K562 (cell line): ENCODE results near the gene PPP2R1B.

Source experiments
- CREM ChIP-seq: IDR thresholded peaks from 2 replicates; pipeline ENCODE4 v1.6.1; 2014; ENCODE audit warnings: antibody characterized with exemption, low read depth
- CTCF ChIP-seq, 3 experiments: IDR thresholded peaks in 2 of 3; conservative IDR thresholded peaks in 1 of 3; 2 replicates each; pipeline ENCODE4 v1.5.1; 2011 to 2012; ENCODE audit warnings: low read length in 3 of 3, mild to moderate bottlenecking in 3 of 3, control low read depth in 2 of 3, improper control_type of control experiment in 1 of 3, inconsistent platforms in 1 of 3, low read depth in 1 of 3, mixed read lengths in 1 of 3, moderate library complexity in 1 of 3; ENCODE audit not compliant: insufficient read depth in 2 of 3
- EP300 ChIP-seq: IDR thresholded peaks from 2 replicates; pipeline ENCODE4 v1.6.1; 2012; ENCODE audit warnings: low read length, improper control_type of control experiment
- GATAD2A ChIP-seq: fragments of 450-650 bp; IDR thresholded peaks from 2 replicates; pipeline ENCODE4 v1.6.1; 2017
- LEF1 ChIP-seq: fragments of 450-650 bp; IDR thresholded peaks from 2 replicates; pipeline ENCODE4 v1.6.1; 2016; ENCODE audit warnings: mild to moderate bottlenecking
- POLR2A ChIP-seq: fragments of 450-650 bp; conservative IDR thresholded peaks from 2 replicates; pipeline ENCODE4 v1.6.1; 2016
- POLR2H ChIP-seq: IDR thresholded peaks from 2 replicates; pipeline ENCODE4 v1.6.1; 2016; ENCODE audit warnings: missing genetic modification characterization, low read depth, mild to moderate bottlenecking, control low read depth, missing compliant biosample characterization, moderate library complexity
- TCF7L2 ChIP-seq: fragments of 150-350 bp; IDR thresholded peaks from 2 replicates; pipeline ENCODE4 v1.6.1; 2016; ENCODE audit warnings: low read depth, mild to moderate bottlenecking, low read length, moderate library complexity
- ZBTB43 ChIP-seq: sonication (generic); formaldehyde crosslinking; IDR thresholded peaks from 2 replicates; pipeline ENCODE4 v1.8.0; 2023; ENCODE audit warnings: mild to moderate bottlenecking, missing genetic modification reagents
- ZFPM2 ChIP-seq: fragments of 250-450 bp; sonication (Bioruptor Pico); IDR thresholded peaks from 2 replicates; pipeline ENCODE4 v1.5.1; 2022; ENCODE audit warnings: mild to moderate bottlenecking
- TF ChIP-seq, protein P1 (sequence below), 2 experiments: fragments of 450-650 bp; formaldehyde crosslinking in 1 of 2; IDR thresholded peaks; 2 replicates each; pipeline versions ENCODE4 v1.4.0 to v1.6.1; 2014 to 2020; ENCODE audit warnings: mild to moderate bottlenecking in 2 of 2, borderline replicate concordance in 1 of 2, low read depth in 1 of 2
- TF ChIP-seq, protein P2 (sequence below), 2 experiments: fragments of 450-650 bp in 1 of 2; sonication (generic) in 1 of 2; formaldehyde crosslinking; conservative IDR thresholded peaks; 2 replicates each; pipeline versions ENCODE4 v1.4.0 to v1.8.1; 2020 to 2022; ENCODE audit warnings: mild to moderate bottlenecking in 1 of 2, missing genetic modification reagents in 1 of 2
- TF ChIP-seq, protein P3 (sequence below): fragments of 450-650 bp; IDR thresholded peaks from 2 replicates; pipeline ENCODE4 v1.6.1; 2016; ENCODE audit warnings: low read depth

GRCh38 chr11:111730871-111731591 lies 35.2 kb downstream of the PPP2R1B start:
- TF ChIP-seq, protein P1, sequence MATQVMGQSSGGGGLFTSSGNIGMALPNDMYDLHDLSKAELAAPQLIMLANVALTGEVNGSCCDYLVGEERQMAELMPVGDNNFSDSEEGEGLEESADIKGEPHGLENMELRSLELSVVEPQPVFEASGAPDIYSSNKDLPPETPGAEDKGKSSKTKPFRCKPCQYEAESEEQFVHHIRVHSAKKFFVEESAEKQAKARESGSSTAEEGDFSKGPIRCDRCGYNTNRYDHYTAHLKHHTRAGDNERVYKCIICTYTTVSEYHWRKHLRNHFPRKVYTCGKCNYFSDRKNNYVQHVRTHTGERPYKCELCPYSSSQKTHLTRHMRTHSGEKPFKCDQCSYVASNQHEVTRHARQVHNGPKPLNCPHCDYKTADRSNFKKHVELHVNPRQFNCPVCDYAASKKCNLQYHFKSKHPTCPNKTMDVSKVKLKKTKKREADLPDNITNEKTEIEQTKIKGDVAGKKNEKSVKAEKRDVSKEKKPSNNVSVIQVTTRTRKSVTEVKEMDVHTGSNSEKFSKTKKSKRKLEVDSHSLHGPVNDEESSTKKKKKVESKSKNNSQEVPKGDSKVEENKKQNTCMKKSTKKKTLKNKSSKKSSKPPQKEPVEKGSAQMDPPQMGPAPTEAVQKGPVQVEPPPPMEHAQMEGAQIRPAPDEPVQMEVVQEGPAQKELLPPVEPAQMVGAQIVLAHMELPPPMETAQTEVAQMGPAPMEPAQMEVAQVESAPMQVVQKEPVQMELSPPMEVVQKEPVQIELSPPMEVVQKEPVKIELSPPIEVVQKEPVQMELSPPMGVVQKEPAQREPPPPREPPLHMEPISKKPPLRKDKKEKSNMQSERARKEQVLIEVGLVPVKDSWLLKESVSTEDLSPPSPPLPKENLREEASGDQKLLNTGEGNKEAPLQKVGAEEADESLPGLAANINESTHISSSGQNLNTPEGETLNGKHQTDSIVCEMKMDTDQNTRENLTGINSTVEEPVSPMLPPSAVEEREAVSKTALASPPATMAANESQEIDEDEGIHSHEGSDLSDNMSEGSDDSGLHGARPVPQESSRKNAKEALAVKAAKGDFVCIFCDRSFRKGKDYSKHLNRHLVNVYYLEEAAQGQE (IDR thresholded peaks at IDR 0.05; ENCODE audit: borderline replicate concordance) = no peak
- TF ChIP-seq, protein P1 (CRISPR knock-in tag; IDR thresholded peaks at IDR 0.05; ENCODE audit: low read depth) = no peak
- TF ChIP-seq ZBTB43 (CRISPR knock-in tag) (no peak), POLR2H (tag) (no peak), CTCF (IDR thresholded peaks at IDR 0.05 in 2 of 3, conservative IDR thresholded peaks at IDR 0.05 in 1 of 3; ENCODE audit: insufficient read depth in 2 of 3, low read depth in 1 of 3, low read length in 3 of 3) (no peak), POLR2A (no peak), CREM (no peak), ZFPM2 (CRISPR knock-in tag) (no peak), EP300 (no peak), TCF7L2 (no peak), GATAD2A (no peak), LEF1 (no peak)
- TF ChIP-seq, protein P2, sequence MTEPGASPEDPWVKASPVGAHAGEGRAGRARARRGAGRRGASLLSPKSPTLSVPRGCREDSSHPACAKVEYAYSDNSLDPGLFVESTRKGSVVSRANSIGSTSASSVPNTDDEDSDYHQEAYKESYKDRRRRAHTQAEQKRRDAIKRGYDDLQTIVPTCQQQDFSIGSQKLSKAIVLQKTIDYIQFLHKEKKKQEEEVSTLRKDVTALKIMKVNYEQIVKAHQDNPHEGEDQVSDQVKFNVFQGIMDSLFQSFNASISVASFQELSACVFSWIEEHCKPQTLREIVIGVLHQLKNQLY (CRISPR knock-in tag; conservative IDR thresholded peaks at IDR 0.05) = no peak
- TF ChIP-seq, protein P3, sequence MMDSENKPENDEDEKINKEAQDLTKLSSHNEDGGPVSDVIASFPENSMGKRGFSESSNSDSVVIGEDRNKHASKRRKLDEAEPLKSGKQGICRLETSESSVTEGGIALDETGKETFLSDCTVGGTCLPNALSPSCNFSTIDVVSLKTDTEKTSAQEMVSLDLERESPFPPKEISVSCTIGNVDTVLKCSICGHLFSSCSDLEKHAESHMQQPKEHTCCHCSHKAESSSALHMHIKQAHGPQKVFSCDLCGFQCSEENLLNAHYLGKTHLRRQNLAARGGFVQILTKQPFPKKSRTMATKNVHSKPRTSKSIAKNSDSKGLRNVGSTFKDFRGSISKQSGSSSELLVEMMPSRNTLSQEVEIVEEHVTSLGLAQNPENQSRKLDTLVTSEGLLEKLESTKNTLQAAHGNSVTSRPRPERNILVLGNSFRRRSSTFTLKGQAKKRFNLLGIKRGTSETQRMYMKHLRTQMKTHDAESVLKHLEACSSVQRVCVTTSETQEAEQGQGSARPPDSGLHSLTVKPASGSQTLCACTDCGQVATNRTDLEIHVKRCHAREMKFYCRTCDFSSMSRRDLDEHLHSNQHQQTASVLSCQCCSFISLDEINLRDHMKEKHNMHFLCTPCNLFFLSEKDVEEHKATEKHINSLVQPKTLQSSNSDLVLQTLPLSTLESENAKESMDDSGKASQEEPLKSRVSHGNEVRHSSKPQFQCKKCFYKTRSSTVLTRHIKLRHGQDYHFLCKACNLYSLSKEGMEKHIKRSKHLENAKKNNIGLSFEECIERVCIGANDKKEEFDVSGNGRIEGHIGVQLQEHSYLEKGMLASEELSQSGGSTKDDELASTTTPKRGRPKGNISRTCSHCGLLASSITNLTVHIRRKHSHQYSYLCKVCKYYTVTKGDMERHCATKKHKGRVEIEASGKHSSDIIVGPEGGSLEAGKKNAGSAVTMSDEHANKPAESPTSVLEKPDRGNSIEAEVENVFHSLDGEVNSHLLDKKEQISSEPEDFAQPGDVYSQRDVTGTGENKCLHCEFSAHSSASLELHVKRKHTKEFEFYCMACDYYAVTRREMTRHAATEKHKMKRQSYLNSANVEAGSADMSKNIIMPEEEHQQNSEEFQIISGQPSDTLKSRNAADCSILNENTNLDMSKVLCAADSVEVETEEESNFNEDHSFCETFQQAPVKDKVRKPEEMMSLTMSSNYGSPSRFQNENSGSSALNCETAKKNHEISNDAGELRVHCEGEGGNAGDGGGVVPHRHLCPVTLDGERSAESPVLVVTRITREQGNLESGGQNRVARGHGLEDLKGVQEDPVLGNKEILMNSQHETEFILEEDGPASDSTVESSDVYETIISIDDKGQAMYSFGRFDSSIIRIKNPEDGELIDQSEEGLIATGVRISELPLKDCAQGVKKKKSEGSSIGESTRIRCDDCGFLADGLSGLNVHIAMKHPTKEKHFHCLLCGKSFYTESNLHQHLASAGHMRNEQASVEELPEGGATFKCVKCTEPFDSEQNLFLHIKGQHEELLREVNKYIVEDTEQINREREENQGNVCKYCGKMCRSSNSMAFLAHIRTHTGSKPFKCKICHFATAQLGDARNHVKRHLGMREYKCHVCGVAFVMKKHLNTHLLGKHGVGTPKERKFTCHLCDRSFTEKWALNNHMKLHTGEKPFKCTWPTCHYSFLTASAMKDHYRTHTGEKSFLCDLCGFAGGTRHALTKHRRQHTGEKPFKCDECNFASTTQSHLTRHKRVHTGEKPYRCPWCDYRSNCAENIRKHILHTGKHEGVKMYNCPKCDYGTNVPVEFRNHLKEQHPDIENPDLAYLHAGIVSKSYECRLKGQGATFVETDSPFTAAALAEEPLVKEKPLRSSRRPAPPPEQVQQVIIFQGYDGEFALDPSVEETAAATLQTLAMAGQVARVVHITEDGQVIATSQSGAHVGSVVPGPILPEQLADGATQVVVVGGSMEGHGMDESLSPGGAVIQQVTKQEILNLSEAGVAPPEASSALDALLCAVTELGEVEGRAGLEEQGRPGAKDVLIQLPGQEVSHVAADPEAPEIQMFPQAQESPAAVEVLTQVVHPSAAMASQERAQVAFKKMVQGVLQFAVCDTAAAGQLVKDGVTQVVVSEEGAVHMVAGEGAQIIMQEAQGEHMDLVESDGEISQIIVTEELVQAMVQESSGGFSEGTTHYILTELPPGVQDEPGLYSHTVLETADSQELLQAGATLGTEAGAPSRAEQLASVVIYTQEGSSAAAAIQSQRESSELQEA = no peak
